Articular chondrocyte of knee joint (primary cell): ENCODE measurements around the gene GIPR. TPM values are rescaled to one million over a fixed set of nuclear protein-coding genes. Genes with fewer than 3 reads are reported as not detected.

Experiments used
- small RNA-seq: library from RNA; depleted of rRNA; stranded (forward); fragments of <200 nt; gene quantifications from one replicate; pipeline ENCODE3, GENCODE V24; 2012
- total RNA-seq: library from RNA; depleted of rRNA; stranded (reverse); fragments of >200 nt; gene quantifications from 2 replicates; pipeline ENCODE4 v1.2.3, GENCODE V29; 2012

The GIPR gene, protein sequence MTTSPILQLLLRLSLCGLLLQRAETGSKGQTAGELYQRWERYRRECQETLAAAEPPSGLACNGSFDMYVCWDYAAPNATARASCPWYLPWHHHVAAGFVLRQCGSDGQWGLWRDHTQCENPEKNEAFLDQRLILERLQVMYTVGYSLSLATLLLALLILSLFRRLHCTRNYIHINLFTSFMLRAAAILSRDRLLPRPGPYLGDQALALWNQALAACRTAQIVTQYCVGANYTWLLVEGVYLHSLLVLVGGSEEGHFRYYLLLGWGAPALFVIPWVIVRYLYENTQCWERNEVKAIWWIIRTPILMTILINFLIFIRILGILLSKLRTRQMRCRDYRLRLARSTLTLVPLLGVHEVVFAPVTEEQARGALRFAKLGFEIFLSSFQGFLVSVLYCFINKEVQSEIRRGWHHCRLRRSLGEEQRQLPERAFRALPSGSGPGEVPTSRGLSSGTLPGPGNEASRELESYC
- total RNA-seq, result 1.3 and 1.4 TPM in 2 replicates

DNA sequence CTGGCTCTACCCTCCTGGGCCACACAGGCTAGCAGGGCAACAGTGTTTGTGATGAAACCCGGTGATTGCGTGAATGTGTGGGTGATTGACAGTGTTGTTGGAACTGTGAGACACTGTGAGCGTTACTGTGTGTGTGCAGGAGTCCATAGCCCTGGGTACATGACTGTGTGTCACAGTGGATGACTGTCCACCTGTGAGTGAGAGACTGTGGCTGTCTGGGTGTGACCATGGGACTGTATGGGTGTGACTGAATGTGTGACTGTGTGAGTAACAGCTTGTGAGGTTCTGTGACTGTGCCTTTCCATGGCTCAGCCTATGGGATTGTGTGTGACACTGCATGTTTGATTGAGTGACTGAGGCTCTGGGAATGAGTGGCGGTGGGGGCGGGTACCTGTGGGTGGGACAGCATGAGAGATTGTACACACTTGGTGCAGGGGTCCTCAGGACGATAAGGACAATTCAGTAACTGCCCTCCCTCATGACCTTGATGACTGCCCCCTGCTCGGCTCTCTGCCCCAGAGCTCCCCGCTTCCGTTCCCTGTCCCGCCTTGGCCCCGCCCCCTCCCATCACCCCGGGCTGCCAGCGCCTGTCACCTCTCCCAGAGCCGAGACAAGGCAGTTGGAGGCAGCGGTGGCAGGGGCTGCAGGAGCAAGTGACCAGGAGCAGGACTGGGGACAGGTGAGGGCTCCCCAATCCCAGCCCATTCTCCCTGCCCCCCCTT lies at the start of gene GIPR:
TSS of gene GIPR (plus strand) at position 602 of the 722 bp plus-strand sequence. CDS start 1,300 bp downstream, outside the sequence.

GRCh38 chr19:45638930-45639729 lies 28.9 kb upstream of the GIPR start, which contains the start of gene EML2:
Gene EML2, minus strand, starts transcription at chr19:45639397. Its CDS starts 21 bp downstream, at chr19:45639376.

GRCh38 chr19:45691516-45692186 lies 23.6 kb downstream of the GIPR start, which contains the start of gene SNRPD2:
Gene SNRPD2, minus strand, starts transcription at chr19:45691953. Its CDS starts 65 bp downstream, at chr19:45691888.

GRCh38 chr19:45692187-45693105 lies 24.4 kb downstream of the GIPR start, which contains the start of gene QPCTL:
Gene QPCTL, plus strand, starts transcription at chr19:45692666. Its CDS starts 38 bp downstream, at chr19:45692704.

GRCh38 chr19:45730368-45731288 lies 62.6 kb downstream of the GIPR start, which contains the start of gene FBXO46:
Gene FBXO46, minus strand, starts transcription at chr19:45730896. Its CDS starts 17,401 bp downstream, at chr19:45713495.

Small RNAs within 50 kb of the gene (small RNA-seq; reads per million reads assigned to genes)
- gene MIR642A, result 17.6 reads per million, percentile 95 among the genes with 10 or more reads in this experiment
- gene RN7SL836P, result not detected

Other genes starting within 250 kb of the GIPR start
- gene ERCC1, start 244.3 kb upstream of the GIPR start, total RNA-seq, result 72.3 and 77.5 TPM in 2 replicates
- gene FOSB, start 200.2 kb upstream of the GIPR start, total RNA-seq, result 0.39 and 26.6 TPM in 2 replicates
- gene RTN2, start 171.2 kb upstream of the GIPR start, total RNA-seq, result 5.0 and 6.1 TPM in 2 replicates
- 0.43 and 0.52 TPM in 2 replicates for gene PPM1N, start 169.8 kb upstream of the GIPR start, total RNA-seq
- 44.5 and 48.2 TPM in 2 replicates for gene VASP, start 160.7 kb upstream of the GIPR start, total RNA-seq
- 6.3 and 7.5 TPM in 2 replicates for gene OPA3, start 83.4 kb upstream of the GIPR start, total RNA-seq
- gene GPR4, start 66.0 kb upstream of the GIPR start, total RNA-seq, result under 0.01 TPM in 1 of 2 replicates, not detected in the other
- gene EML2, start 28.8 kb upstream of the GIPR start, total RNA-seq, result 12.7 and 19.8 TPM in 2 replicates
- 206 and 232 TPM in 2 replicates for gene SNRPD2, start 23.7 kb downstream of the GIPR start, total RNA-seq
- 11.9 and 13.3 TPM in 2 replicates for gene QPCTL, start 24.4 kb downstream of the GIPR start, total RNA-seq
- gene FBXO46, start 62.7 kb downstream of the GIPR start, total RNA-seq, result 5.5 and 5.6 TPM in 2 replicates
- not detected in 2 replicates for gene MEIOSIN, start 65.2 kb downstream of the GIPR start, total RNA-seq
- gene SIX5, start 101.0 kb downstream of the GIPR start, total RNA-seq, result 7.9 and 8.0 TPM in 2 replicates
- 28.2 and 37.0 TPM in 2 replicates for gene DMPK, start 114.3 kb downstream of the GIPR start, total RNA-seq
- gene DMWD, start 124.6 kb downstream of the GIPR start, total RNA-seq, result 27.3 and 39.2 TPM in 2 replicates
- gene RSPH6A, start 147.1 kb downstream of the GIPR start, total RNA-seq, result 0.11 and 0.13 TPM in 2 replicates
- 29.3 and 30.3 TPM in 2 replicates for gene SYMPK, start 194.9 kb downstream of the GIPR start, total RNA-seq
- gene FOXA3, start 196.1 kb downstream of the GIPR start, total RNA-seq, result under 0.01 TPM in 1 of 2 replicates, not detected in the other
- gene IRF2BP1, start 217.9 kb downstream of the GIPR start, total RNA-seq, result 21.6 and 22.7 TPM in 2 replicates
- 1.3 and 1.8 TPM in 2 replicates for gene MYPOP, start 234.4 kb downstream of the GIPR start, total RNA-seq
- gene NANOS2, start 246.6 kb downstream of the GIPR start, total RNA-seq, result not detected in 2 replicates